HG02852 (cell line): ENCODE data around the gene FBXL7.

Source experiments
- ATAC-seq: cut with Tn5 transposase; IDR thresholded peaks from one replicate; pipeline ENCODE4 v1.9.1; 2021; ENCODE audit warnings: mild to moderate bottlenecking, moderate library complexity; ENCODE audit not compliant: unreplicated experiment

Gene FBXL7

DNA sequence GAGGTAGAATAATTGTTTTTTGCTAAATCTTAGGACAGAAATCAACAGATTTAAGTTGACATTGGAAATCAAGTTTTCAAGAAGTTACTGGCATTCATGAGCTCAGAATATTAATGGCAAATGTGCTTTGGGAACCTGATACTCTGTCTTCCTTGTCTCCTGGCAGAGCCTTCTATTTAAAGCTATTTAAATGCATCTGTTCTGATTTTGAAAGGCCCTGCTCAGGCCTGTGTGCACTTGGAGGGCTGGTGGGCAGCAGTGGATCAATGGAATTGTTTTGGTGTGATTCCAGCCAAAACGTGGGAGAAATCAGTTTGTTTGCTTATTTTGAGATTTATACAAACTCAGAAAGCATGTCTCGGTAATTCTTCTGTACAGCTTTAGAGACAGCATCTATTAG lies 38.5 kb downstream of the FBXL7 start:
- ATAC-seq = no peak

DNA sequence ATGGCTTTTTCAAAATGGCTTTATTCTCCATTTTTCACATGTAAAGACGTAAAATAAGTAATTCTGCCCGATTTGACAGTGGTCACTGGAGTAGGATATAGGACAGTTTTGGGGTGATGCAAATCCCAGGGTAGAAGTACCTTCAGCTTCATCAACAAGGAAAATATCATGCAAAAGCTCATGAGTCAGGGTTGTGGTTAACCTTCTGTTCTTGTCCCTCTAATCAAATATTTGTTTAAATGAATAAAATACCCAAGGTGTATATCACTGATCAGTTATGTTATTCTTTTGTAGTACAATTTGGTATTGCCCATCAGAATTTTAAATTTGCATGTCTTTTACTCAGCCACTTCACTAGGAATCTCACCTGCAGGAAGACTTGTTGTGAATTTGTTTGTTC lies 40.0 kb downstream of the FBXL7 start:
- ATAC-seq = no peak

DNA sequence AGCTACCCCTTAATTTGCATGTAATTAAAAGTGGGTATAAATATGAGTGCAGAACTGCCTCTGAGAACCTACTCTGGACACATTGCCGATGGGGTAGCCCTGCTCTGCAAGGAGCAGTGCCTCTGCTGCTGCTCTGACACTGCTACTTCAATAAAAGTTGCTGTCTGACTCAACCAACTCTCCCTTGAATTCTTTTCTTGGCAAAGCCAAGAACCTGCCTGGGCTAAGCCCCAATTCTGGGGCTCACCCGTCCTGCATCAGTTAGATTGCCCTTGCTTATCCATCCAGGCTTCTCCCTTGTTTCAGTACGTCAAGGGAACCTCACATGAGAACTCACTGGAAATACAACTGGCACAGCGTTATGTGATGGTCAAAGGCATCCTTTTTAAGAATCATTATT lies 44.1 kb downstream of the FBXL7 start:
- ATAC-seq = no peak

DNA sequence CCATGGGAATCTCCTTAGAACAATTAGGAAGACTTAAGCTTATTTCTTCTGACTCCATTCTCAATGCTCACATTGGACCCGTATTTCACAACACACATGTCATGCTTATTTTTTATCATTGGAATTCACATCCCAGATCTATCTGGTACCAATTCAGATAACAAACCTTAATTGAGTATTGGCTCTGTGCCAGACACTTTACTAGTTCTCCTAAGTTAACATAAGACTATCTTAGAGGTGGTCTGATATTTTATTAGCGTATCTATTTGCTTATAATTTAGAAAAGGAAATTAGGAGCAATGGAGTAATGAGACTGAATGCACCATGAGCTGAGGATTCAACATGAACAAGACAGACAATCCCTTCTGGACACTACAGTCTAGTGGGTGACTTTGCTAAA lies 45.1 kb downstream of the FBXL7 start:
- no peak for ATAC-seq

DNA sequence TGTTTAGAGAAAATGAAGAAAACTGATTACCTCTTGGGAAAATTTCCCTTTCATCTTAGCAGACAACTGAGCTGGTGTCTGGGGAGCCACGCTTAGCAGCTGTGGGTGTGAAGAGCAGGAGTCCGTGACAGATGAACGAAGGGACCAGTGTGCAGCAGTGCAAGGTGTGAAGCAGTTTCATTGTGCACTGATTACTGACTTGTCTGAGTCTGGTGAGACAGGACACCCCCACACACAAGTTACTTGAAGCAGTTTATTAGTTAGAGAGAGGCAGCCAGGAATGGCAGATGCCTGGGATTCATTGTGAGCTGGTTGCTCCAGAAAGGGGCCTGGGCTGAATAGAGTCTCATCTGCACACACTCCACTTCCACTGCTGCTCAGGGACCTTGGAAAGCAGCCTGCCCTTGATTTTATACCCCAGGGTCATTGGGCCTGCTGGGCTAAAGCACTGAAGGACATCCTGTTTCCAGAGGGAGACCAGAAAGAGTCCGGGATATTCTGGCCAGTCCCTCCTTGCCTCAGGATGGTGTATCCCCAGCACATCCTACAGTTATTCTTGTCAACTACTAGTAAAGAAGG lies 47.4 kb downstream of the FBXL7 start:
- no peak for ATAC-seq

DNA sequence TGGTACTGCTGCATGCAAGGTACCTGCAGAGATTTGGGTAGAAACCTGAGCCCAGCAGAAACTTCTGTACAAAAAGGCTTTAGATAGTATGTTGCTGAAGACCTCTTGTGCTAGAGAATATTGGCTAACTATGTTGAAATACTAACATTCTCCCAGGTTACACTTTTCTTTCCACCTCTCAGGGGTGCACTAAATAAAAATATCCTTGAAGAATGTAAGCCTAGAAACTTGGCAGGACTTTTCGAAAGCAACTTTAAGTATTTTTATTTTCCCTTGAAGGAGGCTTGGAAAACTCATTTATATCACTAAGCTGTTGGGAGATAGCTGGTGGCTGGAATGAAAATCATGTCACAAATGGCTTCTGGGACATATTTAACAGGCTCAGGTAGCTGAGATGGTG lies 50.0 kb downstream of the FBXL7 start:
- ATAC-seq = no peak

DNA sequence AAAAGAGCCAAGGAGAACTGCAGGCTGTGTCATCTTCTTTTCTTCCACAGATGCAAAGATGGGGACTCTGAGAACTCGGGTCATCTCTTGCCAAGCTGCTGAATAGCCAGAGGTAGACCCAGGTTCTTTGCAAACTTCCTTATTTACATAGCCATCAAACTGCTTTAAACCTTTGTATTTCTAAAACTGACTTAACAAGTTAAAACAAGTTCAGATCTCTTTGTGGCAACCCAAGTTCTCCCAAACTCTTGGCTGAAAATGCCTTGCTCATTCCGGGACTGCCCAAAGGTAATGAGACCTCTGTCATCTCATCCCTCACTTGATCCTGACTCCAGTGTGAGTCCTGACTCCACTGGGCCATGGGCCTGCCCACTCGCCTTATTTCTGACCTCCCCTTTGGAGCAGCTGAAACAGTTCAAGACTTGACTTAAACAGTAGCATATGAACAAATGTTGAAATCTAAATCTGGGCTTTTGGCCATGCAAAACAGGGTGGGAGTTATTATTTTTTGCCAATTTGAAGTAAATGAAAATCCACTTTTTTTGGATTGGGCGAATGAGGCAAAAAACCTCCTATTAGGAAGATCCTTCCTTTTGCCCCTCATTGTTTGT lies 50.6 kb downstream of the FBXL7 start:
- no peak for ATAC-seq

DNA sequence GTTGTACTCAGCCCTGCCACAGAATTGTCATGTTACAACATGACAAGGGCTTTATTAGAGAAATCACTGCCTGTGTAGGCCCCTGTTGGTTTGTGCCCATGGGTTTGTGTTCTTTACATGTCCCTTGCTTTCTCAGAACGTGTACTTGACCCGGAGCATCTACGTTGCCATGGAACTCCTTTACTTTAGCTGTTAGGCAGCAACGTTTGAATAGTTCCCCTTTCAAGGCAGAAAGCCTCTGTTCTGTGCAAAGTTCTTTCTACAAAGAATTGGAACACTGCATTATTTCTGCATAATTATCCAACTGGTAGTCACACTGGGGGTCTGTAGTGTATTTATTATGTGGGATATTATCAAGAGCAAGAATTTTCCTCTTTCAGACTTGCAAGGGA lies 51.1 kb downstream of the FBXL7 start:
- ATAC-seq = no peak

DNA sequence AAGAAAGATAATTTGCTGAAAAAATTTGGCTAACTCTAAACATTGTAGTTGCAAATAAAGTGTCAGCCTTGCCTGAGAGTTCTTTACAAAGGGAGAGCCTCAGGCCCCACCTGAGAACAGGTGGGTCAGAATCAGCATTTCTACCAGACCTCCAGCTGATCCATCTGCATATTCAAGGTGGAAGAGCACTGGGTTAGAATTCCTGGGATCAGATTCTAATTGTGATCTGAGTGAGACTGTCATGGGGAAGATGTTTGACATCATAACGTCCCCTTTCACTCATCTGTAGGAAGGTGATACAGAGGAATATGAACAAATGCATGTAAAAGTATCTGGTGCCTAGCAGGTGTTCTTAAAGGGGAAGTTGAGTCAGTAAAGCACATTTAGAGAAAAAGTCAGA lies 54.6 kb downstream of the FBXL7 start:
- no peak for ATAC-seq

DNA sequence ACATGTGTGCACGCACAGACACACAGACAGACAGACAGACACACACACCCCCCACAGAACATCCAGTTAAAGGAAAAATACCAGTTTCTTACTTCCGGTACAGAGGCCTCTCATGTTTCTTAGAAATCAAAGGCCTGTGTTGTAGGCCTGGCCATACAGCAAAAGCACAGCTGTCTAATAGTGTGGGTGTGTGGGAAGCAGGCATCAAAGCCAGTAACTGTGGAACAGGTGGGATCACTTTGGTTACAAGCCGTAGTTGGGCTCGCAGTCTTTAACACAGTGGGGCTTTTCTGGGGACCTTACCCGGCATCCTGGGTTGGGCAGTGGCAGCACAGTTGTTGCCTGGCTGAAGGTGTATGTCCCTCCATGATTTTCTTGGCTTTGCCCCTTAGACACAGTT lies 55.2 kb downstream of the FBXL7 start:
- no peak for ATAC-seq

DNA sequence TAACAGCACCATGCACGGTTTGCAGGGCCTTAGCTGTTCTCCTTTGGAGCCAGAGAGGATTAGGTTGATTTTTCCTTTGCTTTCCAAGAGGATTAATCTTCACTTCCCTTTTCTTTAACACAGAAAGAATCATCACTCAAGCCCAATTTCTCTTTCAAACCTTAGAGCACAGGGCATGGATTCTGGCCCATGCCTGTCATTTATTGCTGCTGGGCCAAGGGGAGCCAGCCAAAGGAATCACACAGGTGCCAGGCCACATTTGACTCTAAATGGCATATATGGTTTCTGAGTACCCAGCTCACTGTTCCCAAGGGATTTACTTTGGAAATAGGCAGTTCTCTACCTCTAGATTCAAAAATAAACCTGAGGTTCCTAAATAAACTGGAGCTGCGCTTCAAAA lies 58.3 kb downstream of the FBXL7 start:
- no peak for ATAC-seq

DNA sequence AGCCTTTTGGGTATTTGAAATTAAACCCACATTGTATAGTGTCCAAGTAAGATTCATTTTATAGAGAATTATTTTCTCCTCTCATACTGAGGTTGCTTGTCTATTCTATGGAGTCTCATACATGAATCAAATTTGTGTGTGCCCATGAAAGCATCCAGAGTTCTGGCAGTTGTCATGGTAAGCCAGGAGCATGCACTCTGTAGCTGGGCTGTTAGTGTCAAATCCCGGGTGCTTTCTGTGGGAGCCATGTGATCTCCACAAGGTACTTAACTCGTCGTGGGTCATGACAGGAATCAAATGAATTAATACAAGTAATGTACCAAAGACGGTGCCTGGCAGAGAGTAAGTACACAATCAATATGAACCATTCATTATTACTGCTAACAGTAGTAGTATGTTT lies 58.7 kb downstream of the FBXL7 start:
- ATAC-seq = no peak

DNA sequence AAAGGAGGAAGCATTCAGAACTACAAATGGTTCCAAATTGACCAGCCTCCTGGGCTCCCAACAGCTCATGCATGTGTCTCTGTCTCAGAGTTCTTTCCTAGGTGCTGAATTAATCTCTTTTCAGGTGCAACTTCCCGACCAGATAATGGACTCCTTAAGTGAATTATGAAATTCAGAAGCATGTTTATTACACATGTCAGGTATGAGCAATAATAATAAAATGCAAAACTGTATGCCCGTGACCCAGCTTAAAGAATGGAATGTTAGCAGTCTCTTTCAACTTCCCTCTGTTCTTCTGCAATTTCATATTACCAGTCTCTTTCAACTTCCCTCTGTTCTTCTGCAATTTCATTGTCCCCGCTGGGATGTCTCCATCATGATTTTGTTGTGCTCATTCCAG lies 60.4 kb downstream of the FBXL7 start:
- no peak for ATAC-seq

DNA sequence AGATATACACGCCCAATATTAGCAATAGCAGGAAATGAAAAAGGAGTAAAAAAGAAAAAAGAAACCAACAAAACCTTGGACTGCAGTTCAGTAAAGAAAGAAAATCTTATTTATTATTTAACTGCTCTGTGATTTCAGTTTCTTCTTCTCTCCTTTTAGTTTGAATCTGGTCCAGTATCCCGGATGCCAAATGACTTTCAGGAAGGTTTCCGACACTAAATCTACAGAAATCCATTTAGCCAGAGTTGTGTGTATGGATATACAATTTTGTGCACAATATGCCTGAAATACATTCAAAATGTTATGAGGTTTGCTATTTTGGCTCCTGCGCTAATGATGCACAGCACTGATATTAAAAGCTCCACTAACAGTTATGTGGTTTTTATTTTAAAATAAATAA lies 64.5 kb downstream of the FBXL7 start:
- no peak for ATAC-seq

DNA sequence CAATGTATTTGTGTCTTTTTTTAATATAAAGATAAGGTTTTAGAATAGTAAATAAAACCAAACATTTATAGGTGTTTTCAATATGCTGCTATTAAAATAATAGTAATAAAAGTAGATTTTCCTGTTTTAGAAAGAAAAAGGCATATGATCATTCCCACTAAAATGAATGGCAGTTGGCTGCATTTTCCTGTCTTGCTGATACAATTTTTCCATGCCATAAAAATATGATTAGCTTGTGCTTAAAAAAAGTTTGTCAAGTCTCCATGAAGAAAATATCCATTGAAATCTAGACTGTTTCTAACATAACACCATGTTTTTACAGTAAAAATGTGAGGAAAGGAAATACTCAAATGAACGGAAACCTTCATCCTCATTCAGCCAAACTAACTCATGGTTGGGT lies 65.0 kb downstream of the FBXL7 start:
- ATAC-seq = no peak

DNA sequence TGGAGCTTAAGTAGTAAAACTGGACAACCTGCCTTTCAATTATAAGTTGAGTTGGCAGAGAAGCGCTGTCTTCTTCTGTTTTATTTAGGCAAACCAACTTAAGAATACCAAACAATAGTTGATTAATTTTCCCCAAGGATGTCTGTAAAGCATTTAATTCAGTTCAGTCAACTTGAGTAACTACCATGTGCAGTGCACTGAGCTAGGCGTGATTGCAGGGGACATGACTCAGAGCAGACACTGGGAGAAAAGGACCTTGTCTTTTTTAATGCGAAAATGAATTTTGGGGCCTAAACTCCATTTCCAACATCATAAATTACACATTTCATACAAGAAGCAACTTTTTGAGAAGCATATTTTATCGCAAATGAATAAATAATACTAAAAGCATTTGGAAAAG lies 66.3 kb downstream of the FBXL7 start:
- no peak for ATAC-seq

DNA sequence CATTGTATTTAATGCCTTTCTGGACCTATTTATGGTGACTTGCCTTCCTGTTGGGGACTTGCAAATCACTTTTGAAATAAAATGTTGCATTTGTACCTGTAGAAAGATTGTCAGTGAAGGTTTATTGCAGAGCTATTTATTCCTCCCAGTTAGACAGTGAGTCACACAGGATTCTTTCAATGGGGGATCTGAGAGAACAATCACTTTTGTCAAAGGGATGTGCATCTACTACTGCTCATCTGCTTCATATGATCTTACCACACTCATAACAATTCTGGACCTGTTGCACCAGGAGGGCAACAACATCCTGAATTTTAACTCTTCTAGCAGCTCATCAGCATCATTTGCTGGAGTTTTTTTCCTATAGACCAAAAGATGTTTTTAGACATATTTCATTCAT lies 66.8 kb downstream of the FBXL7 start:
- no peak for ATAC-seq

DNA sequence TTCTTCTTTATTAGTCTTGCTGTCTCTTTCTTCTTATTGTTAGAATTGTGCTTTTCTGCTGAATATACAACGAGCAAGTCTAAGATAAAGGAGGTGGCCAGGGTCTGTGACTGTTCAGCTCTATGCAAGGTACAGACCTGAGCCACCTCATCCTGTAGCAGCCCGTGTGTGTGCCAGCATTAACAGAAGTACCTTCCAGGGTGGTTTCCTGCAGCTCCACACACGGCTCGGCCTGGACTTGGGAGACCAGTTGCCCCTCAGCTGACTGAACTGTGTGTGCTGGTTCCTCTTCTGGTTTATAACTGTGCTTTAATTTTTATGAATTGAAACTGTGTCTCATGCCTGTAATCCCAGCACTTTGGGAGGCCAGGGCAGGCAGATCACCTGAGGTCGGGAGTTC lies 70.5 kb downstream of the FBXL7 start:
- ATAC-seq = no peak

DNA sequence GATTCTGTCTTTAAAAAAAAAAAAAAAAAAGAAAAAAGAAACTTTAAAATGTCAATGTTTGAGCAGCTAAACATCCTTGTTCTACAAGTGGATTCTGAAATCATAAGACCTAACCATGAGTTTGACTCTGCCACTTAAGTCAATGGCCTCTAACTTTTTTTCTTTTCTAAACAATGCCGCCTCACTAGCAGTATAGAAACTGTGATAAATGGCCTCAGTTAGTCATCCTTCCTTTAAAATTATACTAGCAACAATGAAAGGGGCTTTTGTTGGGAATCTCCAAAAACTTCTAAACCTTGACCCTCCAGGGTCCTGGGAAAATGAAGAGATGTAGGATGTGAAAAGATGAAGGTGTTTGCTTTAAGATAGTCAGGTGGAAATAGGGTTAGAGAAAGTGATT lies 71.1 kb downstream of the FBXL7 start:
- no peak for ATAC-seq

DNA sequence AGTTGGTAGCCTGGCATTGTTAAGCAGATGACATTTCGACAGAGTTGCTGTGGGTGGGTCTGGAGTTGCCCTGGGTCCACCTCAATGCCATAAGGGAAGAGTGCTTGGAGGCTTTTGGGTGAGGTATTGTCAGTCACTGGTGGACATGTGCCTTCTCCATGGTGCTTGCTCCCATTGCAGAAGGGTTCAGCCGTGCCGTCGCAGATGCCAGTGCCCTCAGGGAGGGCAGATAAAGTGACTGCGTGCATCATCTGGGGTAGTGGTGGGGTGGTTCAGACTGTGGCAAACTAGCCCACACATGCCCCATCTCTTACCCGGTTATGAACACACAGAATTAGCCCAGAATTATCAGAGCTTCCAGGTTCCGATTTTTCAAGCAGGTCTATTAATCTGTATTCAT lies 71.6 kb downstream of the FBXL7 start:
- no peak for ATAC-seq

DNA sequence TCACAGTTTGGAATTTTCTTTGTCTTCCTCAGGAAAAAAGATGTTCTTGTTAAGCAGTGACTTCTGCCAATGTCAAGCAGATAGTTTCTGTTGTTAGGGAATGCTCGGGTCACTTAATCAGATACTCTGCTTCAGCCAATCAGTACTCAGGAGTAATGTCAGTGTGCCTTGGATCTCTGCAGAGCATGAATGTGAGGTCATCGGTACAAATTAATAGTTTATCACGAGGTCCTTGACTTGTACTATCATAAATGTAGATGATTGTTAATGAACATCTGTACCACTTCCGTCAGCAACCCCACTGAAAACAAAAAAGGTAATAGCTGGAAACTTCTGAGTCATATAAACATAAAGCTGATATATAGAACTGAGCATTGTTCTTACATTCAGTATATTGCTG lies 73.6 kb downstream of the FBXL7 start:
- ATAC-seq = no peak

DNA sequence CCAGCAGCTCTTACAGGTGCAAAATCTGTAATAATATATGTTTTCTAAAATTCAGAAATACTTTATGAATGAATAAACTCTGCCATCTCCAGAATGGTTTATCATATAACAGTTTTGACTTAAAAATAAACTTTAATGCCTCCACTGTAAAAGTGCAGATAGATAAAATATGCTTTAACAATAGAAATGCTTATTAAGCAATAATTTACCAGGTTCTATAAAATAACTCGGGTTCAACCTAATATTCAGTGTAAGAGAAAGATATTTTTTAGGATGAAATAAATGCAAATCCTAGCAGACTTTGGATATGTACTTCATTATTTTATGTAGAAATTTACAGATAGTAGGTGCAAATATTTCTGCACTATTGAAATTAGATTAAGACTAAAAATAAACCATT lies 74.1 kb downstream of the FBXL7 start:
- ATAC-seq = no peak

DNA sequence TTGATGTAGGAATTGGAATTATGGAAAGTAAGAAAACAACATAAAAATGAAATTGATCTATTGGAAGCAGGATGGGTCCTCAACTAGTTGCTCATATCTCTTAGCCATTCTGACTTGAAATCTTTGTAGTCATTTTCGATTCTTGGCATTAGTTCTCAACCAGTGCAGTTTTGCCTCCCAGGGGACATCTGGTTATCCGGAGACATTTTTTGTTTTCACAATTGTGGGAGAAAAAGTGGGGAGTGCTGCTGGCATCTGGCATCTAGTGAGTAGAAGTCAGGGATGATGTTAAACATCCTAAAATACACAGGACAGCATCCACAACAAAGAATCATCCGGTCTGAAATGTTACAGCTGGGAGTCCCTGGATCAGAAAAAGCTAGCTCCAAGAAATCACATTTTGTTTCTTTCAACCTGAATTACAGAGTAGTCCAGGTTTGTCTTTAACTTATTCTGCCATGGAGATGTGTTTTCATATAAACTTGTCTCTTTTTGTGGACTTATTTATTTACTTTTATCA lies 74.9 kb downstream of the FBXL7 start:
- no peak for ATAC-seq
